ENCODE measurements around the gene ABTB1.

Gene ABTB1

DNA sequence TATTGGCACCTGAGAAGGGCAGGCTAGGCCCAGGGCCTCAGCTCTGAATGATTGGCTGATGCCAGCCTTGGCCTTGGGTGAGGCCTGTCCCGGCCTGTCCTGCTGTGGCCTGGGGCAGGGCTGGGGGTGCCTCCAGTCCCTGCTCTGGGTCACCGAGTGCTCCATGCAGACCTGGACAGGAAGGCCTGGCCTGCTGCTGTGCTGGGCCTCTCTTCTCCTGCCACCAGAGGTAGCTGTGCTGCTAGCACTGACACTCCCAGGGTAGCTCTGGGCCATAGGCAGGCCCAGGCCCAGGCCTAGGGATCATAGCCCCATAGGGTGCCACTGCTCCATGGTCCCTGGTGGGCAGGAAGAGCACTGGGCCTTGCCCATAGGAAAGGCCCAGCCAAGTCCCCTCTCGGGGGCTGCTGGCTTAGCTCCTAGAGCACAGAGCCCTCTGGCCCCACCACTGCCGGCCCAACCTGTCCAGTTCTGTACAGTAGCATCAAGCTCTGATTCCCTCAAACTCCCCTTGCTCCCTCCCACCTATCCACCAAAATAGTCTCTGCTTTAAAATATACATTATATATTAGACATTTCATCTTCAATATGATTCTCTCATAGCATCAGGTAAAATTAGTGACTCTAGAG is 18.2 kb downstream of the ABTB1 start:
- H2BK120ac ChIP-seq (ENCODE audit: low read depth, low read length): no peak overlapping the region
- H2BK15ac ChIP-seq (ENCODE audit: low read length): peak overlapping the region; percentile 63
- H3K4ac ChIP-seq (ENCODE audit: low read length): no peak overlapping the region
- no peak overlapping the region for H3K9ac ChIP-seq (ENCODE audit: low read depth, low read length, poor library complexity)
- H3K27me3 ChIP-seq (ENCODE audit: control insufficient read depth in 3 of 3, insufficient read depth in 3 of 3, low read depth in 1 of 3, low read length in 3 of 3): peaks cover 0 to 13% (median 0%) of the 10 kb centered on the region in 3 experiments
- peak overlapping the region; percentile 55 for H2AFZ ChIP-seq (ENCODE audit: low read length)
- DNase-seq (ENCODE audit: low spot score): no peak
- H3K9me3 ChIP-seq (replicated peaks in 1 of 2; ENCODE audit: control insufficient read depth in 2 of 2, insufficient read depth in 1 of 2, low read depth in 1 of 2, low read length in 2 of 2): no peaks in the 10 kb centered on the region
- H3K4me3 ChIP-seq (ENCODE audit: low read length in 2 of 2): no peak overlapping the region
- no peak overlapping the region for H4K8ac ChIP-seq (ENCODE audit: low read depth, low read length)
- H3K36me3 ChIP-seq (replicated peaks in 1 of 2; ENCODE audit: control insufficient read depth in 2 of 2, insufficient read depth in 2 of 2, low read length in 2 of 2): no peaks in the 10 kb centered on the region
- H2BK5ac ChIP-seq (ENCODE audit: low read length): peak overlapping the region; percentile 2
- H2AK5ac ChIP-seq (ENCODE audit: low read depth, low read length): peak overlapping the region; percentile 54
- H3K18ac ChIP-seq (ENCODE audit: low read length): peak overlapping the region; percentile 38
- no CpG with 5 or more reads among the region's 4 CpGs for WGBS, 2 donors (ENCODE audit: extremely low coverage in 2 of 2, insufficient read length in 2 of 2, insufficient replicate concordance in 1 of 2)
- no peak overlapping the region for H3K23ac ChIP-seq (ENCODE audit: low read depth, low read length, poor library complexity)
- no peak overlapping the region for H3K4me2 ChIP-seq (ENCODE audit: insufficient read depth, low read length, poor library complexity, severe bottlenecking)
- peak overlapping the region; percentile 68 for H2BK12ac ChIP-seq (ENCODE audit: low read length)
- H4K91ac ChIP-seq (ENCODE audit: low read depth, low read length, poor library complexity): no peak overlapping the region
- no peaks in the 10 kb centered on the region for H3K79me1 ChIP-seq (ENCODE audit: low read depth, low read length)
- no peak overlapping the region for H3K14ac ChIP-seq (ENCODE audit: low read length)
- peaks cover 4 to 32% of the 10 kb centered on the region in 2 donors for H3K4me1 ChIP-seq (ENCODE audit: control insufficient read depth in 2 of 2, insufficient read depth in 1 of 2, low read depth in 1 of 2, low read length in 2 of 2)
- H3K27ac ChIP-seq (replicated peaks; ENCODE audit: low read length): no peak overlapping the region

DNA sequence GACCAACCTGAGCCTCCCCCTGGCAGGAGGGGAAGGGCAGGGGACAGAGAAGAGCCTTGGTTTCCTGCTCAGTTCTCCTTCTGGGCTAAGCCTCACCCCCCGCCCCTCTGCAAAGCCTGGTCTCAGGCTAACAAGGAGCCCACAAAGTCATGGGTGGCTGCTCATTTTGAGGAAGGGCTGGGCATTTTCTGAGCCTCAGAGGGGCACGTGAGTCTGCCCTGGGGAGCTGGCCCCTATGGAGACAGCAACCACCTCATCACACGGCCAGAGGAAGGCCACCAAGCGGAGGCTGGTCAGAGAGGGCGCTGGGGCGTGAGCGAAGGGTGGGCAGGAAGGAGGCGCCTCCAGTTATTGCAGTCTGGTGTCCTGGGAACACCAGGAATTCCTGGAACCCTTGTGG is 18.7 kb downstream of the ABTB1 start:
- Histone ChIP-seq H3K9me3 (replicated peaks in 1 of 2; ENCODE audit: control insufficient read depth in 2 of 2, insufficient read depth in 1 of 2, low read depth in 1 of 2, low read length in 2 of 2) (no peaks in the 10 kb centered on the region), H3K27ac (replicated peaks; ENCODE audit: low read length) (no peak overlapping the region), H3K79me1 (ENCODE audit: low read depth, low read length) (no peaks in the 10 kb centered on the region), H3K36me3 (replicated peaks in 1 of 2; ENCODE audit: control insufficient read depth in 2 of 2, insufficient read depth in 2 of 2, low read length in 2 of 2) (no peaks in the 10 kb centered on the region), H3K27me3 (ENCODE audit: control insufficient read depth in 3 of 3, insufficient read depth in 3 of 3, low read depth in 1 of 3, low read length in 3 of 3) (peaks cover 0 to 13% (median 0%) of the 10 kb centered on the region in 3 experiments), H2BK120ac (ENCODE audit: low read depth, low read length) (no peak overlapping the region), H2BK5ac (ENCODE audit: low read length) (peak overlapping the region; percentile 2), H2BK12ac (ENCODE audit: low read length) (peak overlapping the region; percentile 59), H4K91ac (ENCODE audit: low read depth, low read length, poor library complexity) (no peak overlapping the region), H3K9ac (ENCODE audit: low read depth, low read length, poor library complexity) (peak overlapping the region; percentile 38), H4K8ac (ENCODE audit: low read depth, low read length) (no peak overlapping the region), H3K23ac (ENCODE audit: low read depth, low read length, poor library complexity) (no peak overlapping the region), H3K4me1 (ENCODE audit: control insufficient read depth in 2 of 2, insufficient read depth in 1 of 2, low read depth in 1 of 2, low read length in 2 of 2) (peaks cover 4 to 32% of the 10 kb centered on the region in 2 donors), H3K4me3 (ENCODE audit: low read length in 2 of 2) (no peak overlapping the region), H2AK5ac (ENCODE audit: low read depth, low read length) (peak overlapping the region; percentile 54), H2AFZ (ENCODE audit: low read length) (no peak overlapping the region), H2BK15ac (ENCODE audit: low read length) (peak overlapping the region; percentile 63), H3K14ac (ENCODE audit: low read length) (no peak overlapping the region), H3K4ac (ENCODE audit: low read length) (peak overlapping the region; percentile 81), H3K4me2 (ENCODE audit: insufficient read depth, low read length, poor library complexity, severe bottlenecking) (no peak overlapping the region), H3K18ac (ENCODE audit: low read length) (peak overlapping the region; percentile 38)
- no CpG with 5 or more reads among the region's 8 CpGs for WGBS, 2 donors (ENCODE audit: extremely low coverage in 2 of 2, insufficient read length in 2 of 2, insufficient replicate concordance in 1 of 2)
- DNase-seq (ENCODE audit: low spot score): no peak

DNA sequence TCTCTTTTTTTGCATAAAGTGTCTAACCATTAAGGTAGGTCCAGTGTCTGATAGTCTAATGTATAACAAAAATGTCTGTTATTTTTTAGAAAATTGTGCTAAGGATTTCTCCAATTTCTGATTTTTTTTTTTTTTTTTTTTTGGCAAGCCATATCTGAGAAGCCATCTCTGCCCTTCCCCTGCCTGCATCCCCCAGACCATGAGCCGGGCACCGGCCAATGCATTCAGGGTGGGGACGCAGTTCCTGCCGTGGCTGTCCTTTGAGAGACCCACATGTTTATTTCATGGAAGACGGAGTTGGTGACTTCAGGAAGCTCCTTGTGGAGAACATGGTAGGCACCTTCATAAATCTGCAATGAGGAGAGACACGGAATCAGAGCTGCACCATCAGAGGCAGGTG is 19.2 kb downstream of the ABTB1 start:
- Histone ChIP-seq H2BK15ac (ENCODE audit: low read length) (no peak overlapping the region), H3K4me2 (ENCODE audit: insufficient read depth, low read length, poor library complexity, severe bottlenecking) (no peak overlapping the region), H3K4me3 (ENCODE audit: low read length in 2 of 2) (no peak overlapping the region), H2BK120ac (ENCODE audit: low read depth, low read length) (no peak overlapping the region), H3K27ac (replicated peaks; ENCODE audit: low read length) (no peak overlapping the region), H3K79me1 (ENCODE audit: low read depth, low read length) (no peaks in the 10 kb centered on the region), H3K18ac (ENCODE audit: low read length) (no peak overlapping the region), H3K27me3 (ENCODE audit: control insufficient read depth in 3 of 3, insufficient read depth in 3 of 3, low read depth in 1 of 3, low read length in 3 of 3) (peaks cover 0 to 13% (median 0%) of the 10 kb centered on the region in 3 experiments), H3K23ac (ENCODE audit: low read depth, low read length, poor library complexity) (no peak overlapping the region), H2BK12ac (ENCODE audit: low read length) (peak overlapping the region; percentile 26), H3K4me1 (ENCODE audit: control insufficient read depth in 2 of 2, insufficient read depth in 1 of 2, low read depth in 1 of 2, low read length in 2 of 2) (peaks cover 4 to 32% of the 10 kb centered on the region in 2 donors), H3K14ac (ENCODE audit: low read length) (no peak overlapping the region), H2BK5ac (ENCODE audit: low read length) (no peak overlapping the region), H2AFZ (ENCODE audit: low read length) (no peak overlapping the region), H3K4ac (ENCODE audit: low read length) (no peak overlapping the region), H3K9me3 (replicated peaks in 1 of 2; ENCODE audit: control insufficient read depth in 2 of 2, insufficient read depth in 1 of 2, low read depth in 1 of 2, low read length in 2 of 2) (no peaks in the 10 kb centered on the region), H3K36me3 (replicated peaks in 1 of 2; ENCODE audit: control insufficient read depth in 2 of 2, insufficient read depth in 2 of 2, low read length in 2 of 2) (no peaks in the 10 kb centered on the region), H2AK5ac (ENCODE audit: low read depth, low read length) (peak overlapping the region; percentile 7), H4K91ac (ENCODE audit: low read depth, low read length, poor library complexity) (no peak overlapping the region), H3K9ac (ENCODE audit: low read depth, low read length, poor library complexity) (no peak overlapping the region), H4K8ac (ENCODE audit: low read depth, low read length) (no peak overlapping the region)
- DNase-seq (ENCODE audit: low spot score): no peak
- no CpG with 5 or more reads among the region's 6 CpGs for WGBS, 2 donors (ENCODE audit: extremely low coverage in 2 of 2, insufficient read length in 2 of 2, insufficient replicate concordance in 1 of 2)

DNA sequence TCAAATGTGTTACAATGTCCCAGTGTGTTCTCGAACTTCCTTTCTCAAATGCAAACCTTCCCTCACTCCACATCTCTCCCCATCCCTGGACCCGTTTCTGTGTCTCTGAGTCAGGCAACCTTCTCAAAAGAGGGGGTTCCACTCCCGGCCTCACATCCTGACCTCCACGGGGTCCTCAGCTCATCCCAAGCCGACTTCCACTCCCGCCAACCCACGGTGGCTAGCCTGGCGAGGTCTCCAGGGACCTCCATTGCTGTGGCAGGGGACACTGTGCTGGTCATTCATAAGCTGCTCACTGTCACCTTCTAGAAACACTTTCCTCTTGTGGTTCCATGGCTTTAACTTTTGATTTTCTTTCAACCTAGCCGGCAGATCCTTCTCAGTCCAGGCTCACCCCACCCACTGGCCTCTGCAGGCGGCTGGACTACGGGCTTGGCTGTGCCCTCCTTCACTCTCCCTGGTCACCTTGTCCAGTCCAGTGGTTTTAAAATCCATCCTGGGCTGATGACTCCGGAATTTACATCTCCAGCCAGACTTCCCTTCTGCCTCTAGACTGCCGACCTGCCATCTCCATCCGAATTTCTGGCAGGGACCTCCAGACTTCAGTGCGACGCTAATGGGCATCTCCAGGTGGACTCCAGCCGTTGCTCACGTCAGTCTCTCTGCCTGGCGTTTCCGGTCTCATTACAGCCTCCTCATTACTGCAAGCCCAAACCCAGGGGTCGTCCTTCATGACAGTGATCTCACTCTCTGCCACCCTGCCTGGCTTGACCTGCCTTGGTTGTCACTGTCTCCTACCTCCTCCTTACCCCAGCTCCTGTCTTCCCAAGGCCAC is 20.0 kb downstream of the ABTB1 start:
- Histone ChIP-seq H3K23ac (ENCODE audit: low read depth, low read length, poor library complexity) (no peak overlapping the region), H4K8ac (ENCODE audit: low read depth, low read length) (no peak overlapping the region), H3K18ac (ENCODE audit: low read length) (peak overlapping the region; percentile 33), H3K36me3 (replicated peaks in 1 of 2; ENCODE audit: control insufficient read depth in 2 of 2, insufficient read depth in 2 of 2, low read length in 2 of 2) (no peaks in the 10 kb centered on the region), H2BK12ac (ENCODE audit: low read length) (peak overlapping the region; percentile 26), H2BK15ac (ENCODE audit: low read length) (no peak overlapping the region), H2AFZ (ENCODE audit: low read length) (no peak overlapping the region), H3K9ac (ENCODE audit: low read depth, low read length, poor library complexity) (no peak overlapping the region), H2BK5ac (ENCODE audit: low read length) (peak overlapping the region; percentile 72), H3K27ac (replicated peaks; ENCODE audit: low read length) (no peak overlapping the region), H3K4me1 (ENCODE audit: control insufficient read depth in 2 of 2, insufficient read depth in 1 of 2, low read depth in 1 of 2, low read length in 2 of 2) (peaks cover 4 to 34% of the 10 kb centered on the region in 2 donors), H2BK120ac (ENCODE audit: low read depth, low read length) (no peak overlapping the region), H3K4ac (ENCODE audit: low read length) (no peak overlapping the region), H4K91ac (ENCODE audit: low read depth, low read length, poor library complexity) (peak overlapping the region; percentile 16), H3K4me2 (ENCODE audit: insufficient read depth, low read length, poor library complexity, severe bottlenecking) (no peak overlapping the region), H3K14ac (ENCODE audit: low read length) (no peak overlapping the region), H3K4me3 (ENCODE audit: low read length in 2 of 2) (no peak overlapping the region), H2AK5ac (ENCODE audit: low read depth, low read length) (peak overlapping the region; percentile 7), H3K9me3 (replicated peaks in 1 of 2; ENCODE audit: control insufficient read depth in 2 of 2, insufficient read depth in 1 of 2, low read depth in 1 of 2, low read length in 2 of 2) (no peaks in the 10 kb centered on the region), H3K27me3 (ENCODE audit: control insufficient read depth in 3 of 3, insufficient read depth in 3 of 3, low read depth in 1 of 3, low read length in 3 of 3) (peaks cover 0 to 13% (median 0%) of the 10 kb centered on the region in 3 experiments), H3K79me1 (ENCODE audit: low read depth, low read length) (no peaks in the 10 kb centered on the region)
- DNase-seq (ENCODE audit: low spot score): no peak
- no CpG with 5 or more reads among the region's 21 CpGs for WGBS, 2 donors (ENCODE audit: extremely low coverage in 2 of 2, insufficient read length in 2 of 2, insufficient replicate concordance in 1 of 2)
